Neural cell (in vitro differentiated cells): ENCODE results near the gene ELMO1. TPM values are rescaled to one million over a fixed set of nuclear protein-coding genes. Genes with fewer than 3 reads are reported as not detected.

ENCODE experiments used
- H2AFZ ChIP-seq: fragments of 200-600, 300-800 bp; sonication (generic), shearing (Covaris generic); 2 replicates; pipeline ENCODE4 v1.6.0; 2014; ENCODE audit warnings: low read depth, mild to moderate bottlenecking, antibody characterized with exemption, low read length, moderate library complexity
- H3F3A ChIP-seq: fragments of 200-600 bp; shearing (Covaris generic); 2 replicates; pipeline ENCODE4 v1.6.1; 2016; ENCODE audit warnings: mild to moderate bottlenecking, moderate library complexity, mixed read lengths, antibody characterized with exemption, low read length; ENCODE audit not compliant: insufficient read depth, poor library complexity, severe bottlenecking
- H3K27ac ChIP-seq: fragments of 200-600, 300-800 bp; sonication (generic), shearing (Covaris generic); 2 replicates; pipeline ENCODE4 v1.5.1; 2014; ENCODE audit warnings: mild to moderate bottlenecking, low read length, moderate library complexity
- H3K27me3 ChIP-seq: fragments of 300-800, 200-600 bp; sonication (generic), shearing (Covaris generic); 2 replicates; pipeline ENCODE4 v1.6.0; 2014; ENCODE audit warnings: mild to moderate bottlenecking, low read depth, low read length, moderate library complexity; ENCODE audit not compliant: insufficient read depth
- H3K36me3 ChIP-seq: fragments of 300-800, 200-600 bp; sonication (generic), shearing (Covaris generic); 2 replicates; pipeline ENCODE4 v1.5.1; 2014; ENCODE audit warnings: mild to moderate bottlenecking, antibody characterized with exemption, low read length, moderate library complexity; ENCODE audit not compliant: insufficient read depth
- H3K4me2 ChIP-seq: fragments of 300-800, 200-600 bp; sonication (generic), shearing (Covaris generic); 2 replicates; pipeline ENCODE4 v1.6.0; 2014; ENCODE audit warnings: mild to moderate bottlenecking, low read length
- H3K4me3 ChIP-seq: fragments of 300-800, 200-600 bp; sonication (generic), shearing (Covaris generic); 2 replicates; pipeline ENCODE4 v1.5.1; 2014; ENCODE audit warnings: mild to moderate bottlenecking, low read length, moderate library complexity
- H3K79me2 ChIP-seq: fragments of 200-600 bp; shearing (Covaris generic); replicated peaks from 2 replicates; pipeline ENCODE4 v1.6.0; 2014; ENCODE audit warnings: mild to moderate bottlenecking, low read length, moderate library complexity; ENCODE audit not compliant: insufficient read depth
- H3K9ac ChIP-seq: fragments of 300-800, 200-600 bp; sonication (generic), shearing (Covaris generic); 2 replicates; pipeline ENCODE4 v1.6.1; 2016; ENCODE audit warnings: mild to moderate bottlenecking, low read length, mixed read lengths
- H3K9me2 ChIP-seq: fragments of 200-600 bp; shearing (Covaris generic); 2 replicates; pipeline ENCODE4 v1.6.1; 2016; ENCODE audit warnings: mild to moderate bottlenecking, low read length, mixed read lengths; ENCODE audit not compliant: insufficient read depth
- H3K9me3 ChIP-seq: fragments of 200-600, 300-800 bp; sonication (generic), shearing (Covaris generic); 2 replicates; pipeline ENCODE4 v1.6.1; 2016; ENCODE audit warnings: mild to moderate bottlenecking, mixed run types, low read length, moderate library complexity, mixed read lengths
- H4K20me1 ChIP-seq: fragments of 200-600 bp; shearing (Covaris generic); 2 replicates; pipeline ENCODE4 v1.6.1; 2016; ENCODE audit warnings: mild to moderate bottlenecking, mixed run types; ENCODE audit not compliant: insufficient read depth
- CTCF ChIP-seq: fragments of 450-650 bp; IDR thresholded peaks from 2 replicates; pipeline ENCODE4 v1.5.1; 2014; ENCODE audit warnings: antibody characterized with exemption, mild to moderate bottlenecking, moderate library complexity; ENCODE audit not compliant: poor library complexity, severe bottlenecking
- EP300 ChIP-seq: fragments of 450-650 bp; conservative IDR thresholded peaks from 2 replicates; pipeline ENCODE4 v1.6.1; 2014; ENCODE audit warnings: antibody characterized with exemption, mild to moderate bottlenecking, moderate library complexity; ENCODE audit not compliant: poor library complexity, severe bottlenecking
- EZH2 ChIP-seq: fragments of 200-600, 300-800 bp; shearing (Covaris generic), sonication (generic); IDR thresholded peaks from 2 replicates; pipeline ENCODE4 v1.6.1; 2014; ENCODE audit warnings: antibody characterized with exemption, low read length, borderline replicate concordance, mild to moderate bottlenecking; ENCODE audit not compliant: insufficient read depth, poor library complexity, severe bottlenecking
- MXI1 ChIP-seq: fragments of 450-650 bp; conservative IDR thresholded peaks from 2 replicates; pipeline ENCODE4 v1.6.1; 2014; ENCODE audit warnings: antibody characterized with exemption, mild to moderate bottlenecking; ENCODE audit not compliant: poor library complexity, severe bottlenecking
- POLR2AphosphoS5 ChIP-seq: IDR thresholded peaks from 2 replicates; pipeline ENCODE4 v1.6.1; 2012
- RAD21 ChIP-seq: fragments of 450-650 bp; conservative IDR thresholded peaks from 2 replicates; pipeline ENCODE4 v1.6.1; 2014; ENCODE audit warnings: antibody characterized with exemption, mild to moderate bottlenecking, moderate library complexity
- SMC3 ChIP-seq: fragments of 450-650 bp; conservative IDR thresholded peaks from 2 replicates; pipeline ENCODE4 v1.6.1; 2014; ENCODE audit warnings: antibody characterized with exemption, mild to moderate bottlenecking, moderate library complexity; ENCODE audit not compliant: poor library complexity
- TAF1 ChIP-seq: IDR thresholded peaks from 2 replicates; pipeline ENCODE4 v1.6.1; 2012; ENCODE audit warnings: low read depth
- polyA plus RNA-seq: library from polyadenylated mRNA; depleted of rRNA; stranded (reverse); fragments of >200 nt; gene quantifications from 2 replicates; pipeline ENCODE4 v1.2.3, GENCODE V29; 2014
- TF ChIP-seq, protein P1 (sequence below): IDR thresholded peaks from 2 replicates; pipeline ENCODE4 v1.6.1; 2012; ENCODE audit warnings: borderline replicate concordance

Gene ELMO1
- polyA plus RNA-seq, 1 donor from 2014 or later = 12.2 TPM

GRCh38 chr7:37112218-37112617, 336.4 kb downstream of the ELMO1 start:
- Histone ChIP-seq H3K79me2 (no peaks in the 10 kb centered on the region), H3K4me3 (no peak overlapping the region), H3F3A (no peaks in the 10 kb centered on the region), H3K27ac (no peak overlapping the region), H3K9me3 (no peaks in the 10 kb centered on the region), H2AFZ (no peak overlapping the region), H4K20me1 (no peaks in the 10 kb centered on the region), H3K4me2 (no peak overlapping the region), H3K36me3 (no peaks in the 10 kb centered on the region), H3K9me2 (no peaks in the 10 kb centered on the region), H3K27me3 (no peaks in the 10 kb centered on the region), H3K9ac (no peak overlapping the region)
- no peak for TF ChIP-seq SMC3
- TF ChIP-seq EZH2 = no peak
- TF ChIP-seq, protein P1, sequence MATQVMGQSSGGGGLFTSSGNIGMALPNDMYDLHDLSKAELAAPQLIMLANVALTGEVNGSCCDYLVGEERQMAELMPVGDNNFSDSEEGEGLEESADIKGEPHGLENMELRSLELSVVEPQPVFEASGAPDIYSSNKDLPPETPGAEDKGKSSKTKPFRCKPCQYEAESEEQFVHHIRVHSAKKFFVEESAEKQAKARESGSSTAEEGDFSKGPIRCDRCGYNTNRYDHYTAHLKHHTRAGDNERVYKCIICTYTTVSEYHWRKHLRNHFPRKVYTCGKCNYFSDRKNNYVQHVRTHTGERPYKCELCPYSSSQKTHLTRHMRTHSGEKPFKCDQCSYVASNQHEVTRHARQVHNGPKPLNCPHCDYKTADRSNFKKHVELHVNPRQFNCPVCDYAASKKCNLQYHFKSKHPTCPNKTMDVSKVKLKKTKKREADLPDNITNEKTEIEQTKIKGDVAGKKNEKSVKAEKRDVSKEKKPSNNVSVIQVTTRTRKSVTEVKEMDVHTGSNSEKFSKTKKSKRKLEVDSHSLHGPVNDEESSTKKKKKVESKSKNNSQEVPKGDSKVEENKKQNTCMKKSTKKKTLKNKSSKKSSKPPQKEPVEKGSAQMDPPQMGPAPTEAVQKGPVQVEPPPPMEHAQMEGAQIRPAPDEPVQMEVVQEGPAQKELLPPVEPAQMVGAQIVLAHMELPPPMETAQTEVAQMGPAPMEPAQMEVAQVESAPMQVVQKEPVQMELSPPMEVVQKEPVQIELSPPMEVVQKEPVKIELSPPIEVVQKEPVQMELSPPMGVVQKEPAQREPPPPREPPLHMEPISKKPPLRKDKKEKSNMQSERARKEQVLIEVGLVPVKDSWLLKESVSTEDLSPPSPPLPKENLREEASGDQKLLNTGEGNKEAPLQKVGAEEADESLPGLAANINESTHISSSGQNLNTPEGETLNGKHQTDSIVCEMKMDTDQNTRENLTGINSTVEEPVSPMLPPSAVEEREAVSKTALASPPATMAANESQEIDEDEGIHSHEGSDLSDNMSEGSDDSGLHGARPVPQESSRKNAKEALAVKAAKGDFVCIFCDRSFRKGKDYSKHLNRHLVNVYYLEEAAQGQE = no peak
- no peak for TF ChIP-seq POLR2AphosphoS5
- TF ChIP-seq EP300 = no peak
- no peak for TF ChIP-seq CTCF
- TF ChIP-seq RAD21 = no peak

GRCh38 chr7:37111459-37111858, 337.2 kb downstream of the ELMO1 start:
- Histone ChIP-seq H3K9me3 (no peaks in the 10 kb centered on the region), H3K9me2 (no peaks in the 10 kb centered on the region), H3K4me3 (no peak overlapping the region), H3K79me2 (no peaks in the 10 kb centered on the region), H2AFZ (no peak overlapping the region), H3K27ac (no peak overlapping the region), H3K4me2 (no peak overlapping the region), H3F3A (no peaks in the 10 kb centered on the region), H3K36me3 (no peaks in the 10 kb centered on the region), H3K27me3 (no peaks in the 10 kb centered on the region), H4K20me1 (no peaks in the 10 kb centered on the region), H3K9ac (no peak overlapping the region)
- TF ChIP-seq CTCF = no peak
- no peak for TF ChIP-seq TAF1
- TF ChIP-seq POLR2AphosphoS5 = no peak
- TF ChIP-seq, protein P1 = no peak
- no peak for TF ChIP-seq MXI1
- no peak for TF ChIP-seq SMC3
- no peak for TF ChIP-seq RAD21
- TF ChIP-seq EP300 = no peak
- no peak for TF ChIP-seq EZH2
